Naive thymus-derived CD4-positive, alpha-beta T cell (primary cell): ENCODE results near the gene NDE1. TPM values are rescaled to one million over a fixed set of nuclear protein-coding genes. Genes with fewer than 3 reads are reported as not detected.
"Not testable (repeated sequence)": the region's sequence is repeated elsewhere in the genome, so short reads cannot be mapped to it uniquely, and the experiment has no call there.

Experiments used
- ATAC-seq: fragments of 150-1000 bp; cut with Tn5 transposase; 2 replicates; pipeline ENCODE4 v1.10.0; 2021; ENCODE audit warnings: mild to moderate bottlenecking, moderate library complexity
- CTCF ChIA-PET: fragments of 350-600 bp; sonication (Branson Sonifier 250); formaldehyde crosslinking; loops from one replicate; lab custom pipeline; 2021; ENCODE audit warnings: antibody characterized with exemption; lab: Charles Lee
- POLR2A ChIA-PET: fragments of 350-600 bp; sonication (Branson Sonifier 250); formaldehyde crosslinking; loops from one replicate; lab custom pipeline; 2021; ENCODE audit warnings: antibody characterized with exemption, inconsistent platforms; lab: Charles Lee
- DNase-seq, 9 donors: peaks; one replicate each; pipeline versions ENCODE4 v3.0.0 to v3.0.0-alpha.2; 2020 to 2022; ENCODE audit warnings: mixed read lengths in 1 of 9
- H3K27ac ChIP-seq: one replicate; pipeline ENCODE4 v1.7.0; 2013; ENCODE audit warnings: mild to moderate bottlenecking, low read depth, low read length, moderate library complexity
- H3K27me3 ChIP-seq, 2 donors: one replicate each; pipeline ENCODE4 v1.7.0; 2013; ENCODE audit warnings: low read length in 2 of 2, mild to moderate bottlenecking in 2 of 2, moderate library complexity in 2 of 2; ENCODE audit not compliant: control insufficient read depth in 2 of 2, insufficient read depth in 2 of 2
- H3K36me3 ChIP-seq, 3 experiments: 1 replicate in 2 of 3; 2 replicates in 1 of 3; pipeline ENCODE4 v1.7.0; 2013; ENCODE audit warnings: low read length in 3 of 3, mild to moderate bottlenecking in 3 of 3, moderate library complexity in 1 of 3; ENCODE audit not compliant: insufficient read depth in 3 of 3, control insufficient read depth in 2 of 3
- H3K4me1 ChIP-seq, 2 donors: one replicate each; pipeline ENCODE4 v1.7.0; 2013; ENCODE audit warnings: low read length in 2 of 2, mild to moderate bottlenecking in 2 of 2, moderate library complexity in 1 of 2; ENCODE audit not compliant: control insufficient read depth in 2 of 2, insufficient read depth in 2 of 2
- H3K4me3 ChIP-seq: 2 replicates; pipeline ENCODE4 v1.7.0; 2013; ENCODE audit warnings: mild to moderate bottlenecking, low read length
- H3K9me3 ChIP-seq, 3 experiments: 1 replicate in 2 of 3; 2 replicates in 1 of 3; pipeline ENCODE4 v1.7.0; 2013; ENCODE audit warnings: low read length in 3 of 3; ENCODE audit not compliant: control insufficient read depth in 2 of 3
- H3K27ac Mint-ChIP-seq, 9 donors: one replicate each; pipeline ENCODE4 v1.8.0; 2020 to 2022; ENCODE audit warnings: mixed read lengths in 9 of 9, mild to moderate bottlenecking in 8 of 9, moderate library complexity in 5 of 9, inconsistent platforms in 2 of 9
- H3K27me3 Mint-ChIP-seq, 5 donors: one replicate each; pipeline ENCODE4 v1.8.0; 2021 to 2022; ENCODE audit warnings: mixed read lengths in 5 of 5, mild to moderate bottlenecking in 1 of 5
- H3K36me3 Mint-ChIP-seq, 5 donors: one replicate each; pipeline ENCODE4 v1.8.0; 2020 to 2022; ENCODE audit warnings: mixed read lengths in 5 of 5, mild to moderate bottlenecking in 3 of 5, inconsistent platforms in 1 of 5
- H3K4me1 Mint-ChIP-seq, 7 donors: one replicate each; pipeline ENCODE4 v1.8.0; 2020 to 2022; ENCODE audit warnings: mixed read lengths in 7 of 7, mild to moderate bottlenecking in 3 of 7, inconsistent platforms in 1 of 7
- H3K4me3 Mint-ChIP-seq, 10 donors: one replicate each; pipeline ENCODE4 v1.8.0; 2020 to 2022; ENCODE audit warnings: mild to moderate bottlenecking in 10 of 10, mixed read lengths in 10 of 10, moderate library complexity in 6 of 10, inconsistent platforms in 2 of 10
- H3K9me3 Mint-ChIP-seq, 11 donors: one replicate each; pipeline ENCODE4 v1.8.0; 2020 to 2022; ENCODE audit warnings: mixed read lengths in 11 of 11, mild to moderate bottlenecking in 4 of 11, inconsistent platforms in 1 of 11, moderate library complexity in 1 of 11
- intact Hi-C, 2 donors: fragments of 100-400 bp; cut with micrococcal nuclease; formaldehyde crosslinking; loops; one replicate each; pipeline ENCODE4 v1.15.1; 2023
- polyA plus RNA-seq, 2 donors: library from polyadenylated mRNA; unstranded; fragments of 300-500 nt; fragmentation: Illumina TruSeq; gene quantifications; one replicate each; pipeline ENCODE4 v1.2.3, GENCODE V29; 2021
- total RNA-seq, 6 experiments: library from RNA in 5 of 6; stranded (reverse) in 5 of 6; gene quantifications; 1 replicate in 5 of 6; 2 replicates in 1 of 6; pipeline ENCODE4 v1.2.3 and lab custom pipeline; 2021 to 2026

Gene NDE1
- total and polyA plus RNA-seq, 7 experiments from 2014 or later = 34.9 to 128 (median 101) TPM

DNA sequence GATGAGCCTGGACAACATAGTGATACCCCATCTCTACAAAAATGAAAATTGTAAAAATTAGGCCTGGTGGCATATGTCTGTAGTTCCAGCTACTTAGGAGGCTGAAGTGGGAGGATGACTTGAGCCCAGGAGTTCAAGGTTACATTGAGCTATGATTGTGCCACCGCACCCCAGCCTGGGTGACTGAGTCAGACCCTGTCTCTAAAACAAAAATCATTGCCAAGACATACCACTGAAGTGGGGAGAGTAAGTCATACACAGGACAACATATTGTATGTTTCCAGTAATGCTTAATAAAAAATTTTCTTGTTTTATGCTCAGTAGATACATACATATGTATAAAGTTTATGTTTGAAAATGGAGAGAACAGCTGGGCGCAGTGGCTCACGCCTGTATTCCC, 39.2 kb downstream of the NDE1 start:
- intact Hi-C loops = no loop called here
- Histone ChIP-seq H3K4me3 (no peak overlapping the region), H3K27me3 (no peaks in the 10 kb centered on the region), H3K27ac (no peak overlapping the region), H3K36me3 (peaks cover 22 to 95% (median 42%) of the 10 kb centered on the region in 3 experiments), H3K9me3 (no peaks in the 10 kb centered on the region), H3K4me1 (no peaks in the 10 kb centered on the region)
- Mint-ChIP-seq H3K4me1 (peaks cover 0 to 6% (median 0%) of the 10 kb centered on the region in 7 donors), H3K9me3 (no peaks in the 10 kb centered on the region), H3K36me3 (peaks cover 11 to 56% (median 26%) of the 10 kb centered on the region in 5 donors), H3K4me3 (no peak overlapping the region), H3K27me3 (no peaks in the 10 kb centered on the region), H3K27ac (peak overlapping the region in 4 of 9 donors; percentile 12 to 70 (median 47))
- ATAC-seq (no peak), DNase-seq (no peak)
- ChIA-PET CTCF (no interaction called here), POLR2A (no interaction called here)

DNA sequence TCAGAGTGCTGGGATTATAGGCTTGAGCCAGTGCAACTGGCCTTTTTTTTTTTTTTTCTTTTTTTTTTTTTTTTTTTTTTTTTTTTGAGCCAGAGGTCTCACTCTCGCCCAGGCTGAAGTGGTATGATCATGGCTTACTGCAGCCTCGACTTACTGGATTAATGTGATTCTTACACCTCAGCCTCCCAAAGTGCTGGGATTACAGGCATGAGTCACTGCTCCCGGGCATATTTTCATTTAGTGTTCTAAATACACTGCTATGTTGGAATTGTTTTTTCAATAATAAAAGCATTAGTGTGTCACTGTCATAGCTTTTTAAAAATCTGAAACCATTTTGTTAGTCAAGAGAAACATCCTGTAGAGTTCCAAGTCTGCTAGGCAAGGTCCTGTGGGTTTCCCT, 40.3 kb downstream of the NDE1 start:
- ATAC-seq (no peak), DNase-seq (no peak)
- ChIA-PET POLR2A (interaction anchor here (0.6 kb wide), 1 partner anchor 48 kb away, joined by 5 read pairs; the partner anchor contains the start of gene MARF1), CTCF (no interaction called here)
- no peaks in the 10 kb centered on the region for H3K4me1 ChIP-seq
- no peak overlapping the region for H3K27ac Mint-ChIP-seq
- H3K9me3 ChIP-seq = no peaks in the 10 kb centered on the region
- H3K36me3 Mint-ChIP-seq = peaks cover 10 to 55% (median 20%) of the 10 kb centered on the region in 5 donors
- no peak overlapping the region for H3K4me3 Mint-ChIP-seq
- intact Hi-C loops = no loop called here
- H3K4me3 ChIP-seq = no peak overlapping the region
- H3K27ac ChIP-seq = no peak overlapping the region
- no peaks in the 10 kb centered on the region for H3K27me3 Mint-ChIP-seq
- peaks cover 22 to 95% (median 34%) of the 10 kb centered on the region in 3 experiments for H3K36me3 ChIP-seq
- peaks cover 0 to 4% (median 0%) of the 10 kb centered on the region in 7 donors for H3K4me1 Mint-ChIP-seq
- H3K9me3 Mint-ChIP-seq = no peaks in the 10 kb centered on the region
- no peaks in the 10 kb centered on the region for H3K27me3 ChIP-seq

DNA sequence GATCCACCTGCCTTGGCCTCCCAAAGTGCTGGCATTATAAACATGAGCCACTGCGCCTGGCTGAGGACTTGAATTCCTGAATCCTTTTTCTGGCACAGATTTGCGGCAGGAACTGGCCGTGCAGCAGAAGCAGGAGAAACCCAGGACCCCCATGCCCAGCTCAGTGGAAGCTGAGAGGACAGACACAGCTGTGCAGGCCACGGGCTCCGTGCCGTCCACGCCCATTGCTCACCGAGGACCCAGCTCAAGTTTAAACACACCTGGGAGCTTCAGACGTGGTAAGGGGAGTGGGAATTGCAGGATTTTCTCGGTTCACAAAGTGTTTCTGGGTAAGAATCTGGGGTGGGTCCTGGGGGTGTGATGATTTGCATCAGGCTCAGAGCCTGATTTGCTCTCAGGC, 41.0 kb downstream of the NDE1 start:
- no peak overlapping the region for H3K4me3 Mint-ChIP-seq
- no peak overlapping the region for H3K27ac ChIP-seq
- no peak for ATAC-seq
- H3K9me3 ChIP-seq = no peaks in the 10 kb centered on the region
- intact Hi-C loops = no loop called here
- DNase-seq = no peak
- no peak overlapping the region for H3K4me3 ChIP-seq
- ChIA-PET CTCF (no interaction called here), POLR2A (interaction anchor here (0.8 kb wide), 1 partner anchor 12 kb away, joined by 3 read pairs; no protein-coding TSS in a partner anchor)
- no peaks in the 10 kb centered on the region for H3K27me3 ChIP-seq
- H3K36me3 Mint-ChIP-seq = peaks cover 6 to 51% (median 15%) of the 10 kb centered on the region in 5 donors
- H3K27ac Mint-ChIP-seq = peak overlapping the region in 4 of 9 donors; percentile 9 to 55 (median 28)
- no peaks in the 10 kb centered on the region for H3K4me1 ChIP-seq
- no peaks in the 10 kb centered on the region for H3K4me1 Mint-ChIP-seq
- no peaks in the 10 kb centered on the region for H3K9me3 Mint-ChIP-seq
- no peaks in the 10 kb centered on the region for H3K27me3 Mint-ChIP-seq
- H3K36me3 ChIP-seq = peaks cover 25 to 93% (median 30%) of the 10 kb centered on the region in 3 experiments

DNA sequence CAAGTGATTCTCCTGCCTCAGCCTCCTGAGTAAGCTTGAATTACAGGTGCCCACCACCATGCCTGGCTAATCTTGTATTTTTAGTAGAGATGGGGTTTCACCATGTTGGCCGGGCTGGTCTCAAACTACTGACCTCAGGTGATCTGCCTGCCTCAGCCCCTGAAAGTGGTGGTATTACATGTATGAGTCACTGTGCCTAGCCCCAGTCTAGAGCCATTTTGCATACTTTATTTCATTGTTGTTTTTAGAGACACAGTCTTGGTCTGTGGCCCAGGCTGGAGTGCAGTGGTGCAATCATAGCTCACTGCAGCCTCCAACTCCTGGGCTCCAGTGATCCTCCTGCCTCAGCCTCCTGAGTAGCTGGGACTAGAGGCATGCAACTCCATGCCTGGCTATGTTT, 42.5 kb downstream of the NDE1 start:
- Mint-ChIP-seq H3K36me3 (peaks cover 6 to 52% (median 19%) of the 10 kb centered on the region in 5 donors), H3K27ac (peak overlapping the region in 1 of 9 donors; percentile 55)
- H3K4me1 ChIP-seq, POLR2A ChIA-PET, H3K4me1 Mint-ChIP-seq, H3K4me3 ChIP-seq, H3K9me3 ChIP-seq, H3K27me3 ChIP-seq, ATAC-seq, DNase-seq, H3K9me3 Mint-ChIP-seq, H3K27ac ChIP-seq, intact Hi-C loops, H3K4me3 Mint-ChIP-seq, H3K27me3 Mint-ChIP-seq: not testable (repeated sequence)
- H3K36me3 ChIP-seq = peaks cover 34 to 93% (median 38%) of the 10 kb centered on the region in 3 experiments
- CTCF ChIA-PET = interaction anchor here (0.6 to 0.7 kb wide), 2 partner anchors 39 to 54 kb away, joined by 3 read pairs; no protein-coding TSS in a partner anchor

DNA sequence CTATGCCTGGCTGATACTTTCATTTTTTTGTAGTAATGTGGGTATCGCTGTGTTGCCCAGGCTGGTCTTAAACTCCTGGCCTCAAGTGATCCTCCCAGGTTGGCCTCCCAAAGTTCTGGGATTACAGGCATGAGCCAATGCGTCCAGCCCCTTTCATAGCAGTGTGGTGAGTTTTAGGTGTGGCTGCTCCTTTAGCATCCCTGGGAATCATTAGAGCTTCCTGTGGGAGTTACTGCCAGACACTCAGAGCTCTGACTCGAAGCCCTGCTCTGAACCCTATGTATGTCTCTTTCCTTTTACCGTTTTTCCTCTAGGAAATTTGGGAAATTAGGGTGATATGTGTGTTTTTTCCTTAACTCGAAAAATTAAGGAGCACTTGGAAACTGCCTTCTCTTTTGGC, 44.5 kb downstream of the NDE1 start:
- Mint-ChIP-seq H3K27me3 (no peaks in the 10 kb centered on the region), H3K4me1 (no peaks in the 10 kb centered on the region), H3K4me3 (no peak overlapping the region), H3K27ac (peak overlapping the region in 1 of 9 donors; percentile 32), H3K9me3 (no peaks in the 10 kb centered on the region), H3K36me3 (peaks cover 0 to 43% (median 17%) of the 10 kb centered on the region in 5 donors)
- Histone ChIP-seq H3K27ac (no peak overlapping the region), H3K4me3 (no peak overlapping the region), H3K9me3 (no peaks in the 10 kb centered on the region), H3K27me3 (no peaks in the 10 kb centered on the region), H3K36me3 (peaks cover 31 to 95% (median 39%) of the 10 kb centered on the region in 3 experiments), H3K4me1 (no peaks in the 10 kb centered on the region)
- CTCF ChIA-PET = interaction anchor here (0.6 kb wide), 2 partner anchors 10 to 278 kb away, joined by 3 read pairs; no protein-coding TSS in a partner anchor
- DNase-seq = no peak
- POLR2A ChIA-PET = no interaction called here
- intact Hi-C loops = no loop called here
- no peak for ATAC-seq

DNA sequence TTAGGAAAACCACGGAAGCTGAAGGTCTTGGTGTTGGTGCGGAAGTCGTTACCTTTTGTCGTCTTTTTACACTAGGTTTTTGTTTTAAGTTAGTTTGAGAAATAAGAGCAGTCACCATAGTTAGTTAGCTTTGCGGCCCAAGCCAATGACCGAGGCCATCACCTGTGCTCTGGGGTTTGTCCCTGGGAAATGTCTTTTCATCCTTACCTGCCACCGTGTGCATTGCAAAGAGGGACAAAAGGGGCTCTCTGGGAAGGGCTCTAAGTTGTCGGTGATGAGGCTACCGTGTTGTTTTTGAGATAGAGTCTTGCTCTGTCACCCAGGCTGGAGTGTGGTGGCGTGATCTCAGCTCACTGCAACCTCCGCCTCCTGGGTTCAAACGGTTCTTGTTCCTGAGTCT, 49.8 kb downstream of the NDE1 start:
- H3K27me3 Mint-ChIP-seq = no peaks in the 10 kb centered on the region
- H3K36me3 Mint-ChIP-seq = peaks cover 0 to 31% (median 15%) of the 10 kb centered on the region in 5 donors
- H3K4me1 Mint-ChIP-seq = peaks cover 3 to 20% (median 15%) of the 10 kb centered on the region in 7 donors
- CTCF ChIA-PET = no interaction called here
- POLR2A ChIA-PET = interaction anchor here (1.1 kb wide), 1 partner anchor 12 kb away, joined by 3 read pairs; no protein-coding TSS in a partner anchor
- Histone ChIP-seq H3K27me3 (no peaks in the 10 kb centered on the region), H3K4me1 (no peaks in the 10 kb centered on the region), H3K4me3 (no peak overlapping the region), H3K27ac (no peak overlapping the region), H3K36me3 (peaks cover 13 to 77% (median 38%) of the 10 kb centered on the region in 3 experiments), H3K9me3 (no peaks in the 10 kb centered on the region)
- H3K27ac Mint-ChIP-seq = peak overlapping the region in 1 of 9 donors; percentile 12
- no peaks in the 10 kb centered on the region for H3K9me3 Mint-ChIP-seq
- ATAC-seq = no peak
- H3K4me3 Mint-ChIP-seq = no peak overlapping the region
- intact Hi-C loops = loop anchor here in 1 of 2 donors (5.0 kb wide), 1 partner anchor 108 kb away; no protein-coding TSS in a partner anchor
- DNase-seq = no peak

DNA sequence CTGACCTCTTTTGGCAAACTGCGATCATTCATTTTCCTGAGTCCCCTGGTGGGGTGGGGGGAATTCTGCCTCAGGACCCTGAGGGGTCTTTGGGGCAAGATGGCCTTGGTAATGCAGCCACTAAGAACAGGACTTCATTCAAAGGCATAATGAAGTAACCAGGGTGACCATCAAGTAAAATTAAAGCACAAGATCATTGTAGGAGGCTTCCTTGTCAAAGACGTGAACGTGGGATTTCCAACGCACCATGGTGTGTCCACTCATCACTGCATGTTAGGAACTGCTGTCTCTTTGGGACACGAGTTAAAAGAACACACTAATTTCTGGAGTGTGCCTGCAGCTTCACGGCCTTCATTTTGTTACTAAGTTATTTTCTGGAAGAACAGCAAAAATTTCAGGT, 51.3 kb downstream of the NDE1 start:
- Histone ChIP-seq H3K4me3 (no peak overlapping the region), H3K4me1 (no peaks in the 10 kb centered on the region), H3K9me3 (no peaks in the 10 kb centered on the region), H3K27me3 (no peaks in the 10 kb centered on the region), H3K36me3 (peaks cover 13 to 69% (median 34%) of the 10 kb centered on the region in 3 experiments), H3K27ac (no peak overlapping the region)
- intact Hi-C loops = loop anchor here in 1 of 2 donors (5.0 kb wide), 1 partner anchor 109 kb away; no protein-coding TSS in a partner anchor
- Mint-ChIP-seq H3K36me3 (peaks cover 0 to 30% (median 14%) of the 10 kb centered on the region in 5 donors), H3K9me3 (no peaks in the 10 kb centered on the region), H3K4me1 (peaks cover 3 to 22% (median 20%) of the 10 kb centered on the region in 7 donors), H3K27ac (peak overlapping the region in 1 of 9 donors; percentile 55), H3K4me3 (no peak overlapping the region), H3K27me3 (no peaks in the 10 kb centered on the region)
- ATAC-seq (no peak), DNase-seq (no peak)
- POLR2A ChIA-PET = no interaction called here
- CTCF ChIA-PET = no interaction called here
